Measurements from ENCODE around the gene FBXL7. TPM values are rescaled to one million over a fixed set of nuclear protein-coding genes. Genes with fewer than 3 reads are reported as not detected.

The FBXL7 gene
- total and polyA plus RNA-seq, 2 of the 8 experiments (the other 6 are each of a cell fraction or from before 2014, with no cell fraction given) = 17.7 to 17.8 TPM

DNA sequence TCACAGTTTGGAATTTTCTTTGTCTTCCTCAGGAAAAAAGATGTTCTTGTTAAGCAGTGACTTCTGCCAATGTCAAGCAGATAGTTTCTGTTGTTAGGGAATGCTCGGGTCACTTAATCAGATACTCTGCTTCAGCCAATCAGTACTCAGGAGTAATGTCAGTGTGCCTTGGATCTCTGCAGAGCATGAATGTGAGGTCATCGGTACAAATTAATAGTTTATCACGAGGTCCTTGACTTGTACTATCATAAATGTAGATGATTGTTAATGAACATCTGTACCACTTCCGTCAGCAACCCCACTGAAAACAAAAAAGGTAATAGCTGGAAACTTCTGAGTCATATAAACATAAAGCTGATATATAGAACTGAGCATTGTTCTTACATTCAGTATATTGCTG lies 73.6 kb downstream of the FBXL7 start:
- Histone ChIP-seq H2BK12ac (ENCODE audit: low read depth, low read length) (no peak overlapping the region), H2AFZ (ENCODE audit: low read length) (no peak overlapping the region)
- POLR2A ChIA-PET (ENCODE audit: partially characterized antibody) = no interaction called here

More for the DNA sequence above, 73.6 kb downstream of the FBXL7 start:
- Histone ChIP-seq H3K4me1 (replicated peaks in 1 of 4; ENCODE audit: control insufficient read depth in 3 of 4, insufficient read depth in 4 of 4, low read length in 3 of 4) (peaks cover 0 to 4% (median under 1%) of the 10 kb centered on the region in 4 experiments; a peak in 3 of 7 replicates), H3K23me2 (ENCODE audit: low read depth, low read length) (no peaks in the 10 kb centered on the region), H3K56ac (replicated peaks; ENCODE audit: insufficient read length, low read depth, low read length) (no peak overlapping the region), H4K20me1 (replicated peaks in 1 of 2; ENCODE audit: control insufficient read depth in 1 of 2, insufficient read depth in 2 of 2, low read length in 2 of 2) (no peaks in the 10 kb centered on the region), H3K9ac (replicated peaks in 1 of 4; ENCODE audit: extremely low read depth in 1 of 4, low read depth in 3 of 4, low read length in 3 of 4) (no peak overlapping the region), H3K18ac (ENCODE audit: extremely low read depth, low read length) (no peak overlapping the region), H3K36me3 (ENCODE audit: control insufficient read depth in 2 of 4, insufficient read depth in 4 of 4, low read length in 3 of 4) (no peaks in the 10 kb centered on the region), H2AK5ac (ENCODE audit: low read depth, low read length) (no peak overlapping the region), H3K27ac (ENCODE audit: low read depth, low read length) (no peak overlapping the region), H2BK120ac (replicated peaks; ENCODE audit: low read depth, low read length) (no peak overlapping the region), H4K5ac (ENCODE audit: insufficient read length, low read depth, low read length) (no peak overlapping the region), H3K23ac (ENCODE audit: insufficient read length) (no peak overlapping the region), H3K27me3 (replicated peaks in 1 of 4; ENCODE audit: control insufficient read depth in 3 of 4, extremely low read depth in 1 of 4, insufficient read depth in 3 of 4, low read length in 3 of 4) (no peaks in the 10 kb centered on the region), H3K4ac (replicated peaks; ENCODE audit: insufficient read length, low read depth, low read length) (no peak overlapping the region), H3K4me2 (ENCODE audit: insufficient read depth in 1 of 2, low read depth in 2 of 2, low read length in 2 of 2) (no peak overlapping the region), H2BK15ac (ENCODE audit: low read length) (no peak overlapping the region), H4K8ac (ENCODE audit: extremely low read depth, insufficient read depth, low read length) (no peak overlapping the region), H3K79me2 (ENCODE audit: control insufficient read depth in 1 of 2, insufficient read depth in 2 of 2, low read length in 2 of 2) (peaks cover 0 to 13% of the 10 kb centered on the region in 2 experiments; a peak in 3 of 4 replicates), H3K4me3 (ENCODE audit: extremely low read depth in 1 of 4, insufficient read depth in 2 of 4, low read depth in 3 of 4, low read length in 4 of 4) (no peak overlapping the region), H2BK20ac (ENCODE audit: low read length) (no peak overlapping the region), H3K79me1 (ENCODE audit: low read depth, low read length) (peaks cover 2% of the 10 kb centered on the region; the same call in 1 of the 2 replicates), H3K9me3 (ENCODE audit: insufficient read depth in 2 of 2, low read depth in 1 of 2, low read length in 1 of 2) (no peaks in the 10 kb centered on the region), H3K14ac (ENCODE audit: insufficient read length) (no peak overlapping the region), H2BK5ac (ENCODE audit: low read depth, low read length) (no peak overlapping the region), H4K91ac (replicated peaks; ENCODE audit: insufficient read length, low read length) (no peak overlapping the region)
- DNase-seq (ENCODE audit: low read depth in 1 of 2, low spot score in 2 of 2) (no peak), FAIRE-seq (no peak)
- no peak for TF ChIP-seq KDM4A (IDR thresholded peaks at IDR 0.05; ENCODE audit: low read depth, low read length, severe bottlenecking)
- TF ChIP-seq YY1 (IDR thresholded peaks at IDR 0.05; ENCODE audit: low read depth, low read length) = no peak
- TF ChIP-seq JUN (IDR thresholded peaks at IDR 0.05; ENCODE audit: low read depth, low read length) = no peak
- no peak for TF ChIP-seq RAD21 (IDR thresholded peaks at IDR 0.05 in 1 of 2, conservative IDR thresholded peaks at IDR 0.05 in 1 of 2; ENCODE audit: low read depth in 2 of 2, low read length in 2 of 2)
- no peak for TF ChIP-seq NANOG (IDR thresholded peaks at IDR 0.05; ENCODE audit: insufficient read depth, low read depth, low read length, poor library complexity, severe bottlenecking)
- no peak for TF ChIP-seq POLR2A (IDR thresholded peaks at IDR 0.05; ENCODE audit: control extremely low read depth in 1 of 2, low read depth in 2 of 2, low read length in 2 of 2)
- no peak for TF ChIP-seq FOSL1 (IDR thresholded peaks at IDR 0.05; ENCODE audit: insufficient read depth, low read depth, low read length)
- no peak for TF ChIP-seq GABPA (IDR thresholded peaks at IDR 0.05; ENCODE audit: borderline replicate concordance, insufficient read depth, low read length)
- CTCF ChIA-PET (ENCODE audit: partially characterized antibody) = interaction anchor here (0.8 to 1.8 kb wide), 2 partner anchors 25 to 109 kb away, joined by 3 to 8 read pairs; no protein-coding TSS in a partner anchor
- 87% methylated on average over 4 of the region's 4 CpGs; no CpG with 5 or more reads in 1 of the 2 experiments for WGBS, 2 experiments (ENCODE audit: extremely low coverage in 1 of 2, insufficient coverage in 1 of 2, insufficient read length in 1 of 2, insufficient replicate concordance in 2 of 2, low coverage in 1 of 2, low lambda C conversion rate in 2 of 2, missing lambda C conversion rate in 1 of 2)

Measured in H1 (cell line).